Smooth muscle cell (in vitro differentiated cells): ENCODE results near the gene KCNH8. TPM values are rescaled to one million over a fixed set of nuclear protein-coding genes. Genes with fewer than 3 reads are reported as not detected.

Experiments
- DNase-seq: peaks from one replicate; lab custom pipeline; 2025; ENCODE audit not compliant: unreplicated experiment; lab: John Stamatoyannopoulos, UW
- H2AFZ ChIP-seq: fragments of 200-600 bp; sonication (generic); 2 replicates; pipeline ENCODE4 v1.6.0; 2016; ENCODE audit warnings: antibody characterized with exemption, low read depth, mild to moderate bottlenecking
- H3F3A ChIP-seq: fragments of 200-600 bp; sonication (generic); 2 replicates; pipeline ENCODE4 v1.6.0; 2017; ENCODE audit warnings: antibody characterized with exemption, low read depth
- H3K27ac ChIP-seq: fragments of 200-600 bp; sonication (generic); 2 replicates; pipeline ENCODE4 v1.5.1; 2016; ENCODE audit warnings: low read depth, mild to moderate bottlenecking
- H3K27me3 ChIP-seq: fragments of 200-600 bp; sonication (generic); 2 replicates; pipeline ENCODE4 v1.6.1; 2016; ENCODE audit warnings: low read depth, mild to moderate bottlenecking
- H3K36me3 ChIP-seq: fragments of 200-600 bp; sonication (generic); 2 replicates; pipeline ENCODE4 v1.5.1; 2016; ENCODE audit warnings: low read depth
- H3K4me1 ChIP-seq: fragments of 200-600 bp; sonication (generic); 2 replicates; pipeline ENCODE4 v1.5.1; 2016; ENCODE audit warnings: low read depth
- H3K4me2 ChIP-seq: fragments of 200-600 bp; sonication (generic); 2 replicates; pipeline ENCODE4 v1.6.0; 2016; ENCODE audit warnings: mild to moderate bottlenecking
- H3K4me3 ChIP-seq: fragments of 200-600 bp; sonication (generic); 2 replicates; pipeline ENCODE4 v1.5.1; 2016; ENCODE audit warnings: mild to moderate bottlenecking
- H3K79me2 ChIP-seq: fragments of 200-600 bp; sonication (generic); 2 replicates; pipeline ENCODE4 v1.6.0; 2016; ENCODE audit warnings: low read depth, mild to moderate bottlenecking
- H3K9ac ChIP-seq: fragments of 200-600 bp; sonication (generic); 2 replicates; pipeline ENCODE4 v1.6.0; 2016; ENCODE audit warnings: low read depth
- H3K9me3 ChIP-seq: fragments of 200-600 bp; sonication (generic); replicated peaks from 2 replicates; pipeline ENCODE4 v1.5.1; 2016; ENCODE audit warnings: low read depth
- H4K20me1 ChIP-seq: fragments of 200-600 bp; sonication (generic); 2 replicates; pipeline ENCODE4 v1.6.0; 2016; ENCODE audit warnings: low read depth
- CTCF ChIP-seq: fragments of 200-600 bp; sonication (generic); IDR thresholded peaks from 2 replicates; pipeline ENCODE4 v1.5.1; 2017; ENCODE audit warnings: borderline replicate concordance, mild to moderate bottlenecking, antibody characterized with exemption; ENCODE audit not compliant: insufficient read depth, poor library complexity, severe bottlenecking
- WGBS: methylation state at CpG from one replicate; pipeline ENCODE4 v1.1.7; 2016; ENCODE audit warnings: low lambda C conversion rate; 5-methylcytosine and 5-hydroxymethylcytosine counted together
- polyA plus RNA-seq: library from polyadenylated mRNA; unstranded; fragments of >200 nt; fragmentation: Nextera tagmentation; extraction: Ambion mirVana; gene quantifications from 2 replicates; pipeline ENCODE4 v1.2.1, GENCODE V29; 2016
- total RNA-seq: library from RNA; depleted of rRNA; stranded (reverse); fragments of >200 nt; gene quantifications from 2 replicates; pipeline ENCODE4 v1.2.3, GENCODE V29; 2014

The KCNH8 gene
- total and polyA plus RNA-seq, 2 experiments from 2014 or later = 0.05 to 2.9 TPM

GRCh38 chr3:19467761-19468160 lies 319.5 kb downstream of the KCNH8 start:
- H3K27ac ChIP-seq = no peak overlapping the region
- H3F3A ChIP-seq = no peaks in the 10 kb centered on the region
- H3K9me3 ChIP-seq = no peaks in the 10 kb centered on the region
- H3K4me2 ChIP-seq = no peak overlapping the region
- no peak overlapping the region for H3K4me3 ChIP-seq
- H3K79me2 ChIP-seq = no peaks in the 10 kb centered on the region
- H3K36me3 ChIP-seq = no peaks in the 10 kb centered on the region
- no peaks in the 10 kb centered on the region for H3K4me1 ChIP-seq
- no peaks in the 10 kb centered on the region for H3K27me3 ChIP-seq
- H2AFZ ChIP-seq = no peak overlapping the region
- H3K9ac ChIP-seq = no peak overlapping the region
- H4K20me1 ChIP-seq = no peaks in the 10 kb centered on the region
- TF ChIP-seq CTCF = no peak
- no peak for DNase-seq

GRCh38 chr3:19471138-19471537 lies 322.8 kb downstream of the KCNH8 start:
- H3K27ac ChIP-seq = no peak overlapping the region
- H3F3A ChIP-seq = no peaks in the 10 kb centered on the region
- H3K4me2 ChIP-seq = no peak overlapping the region
- WGBS = 91% methylated on average over 4 of the region's 4 CpGs
- H4K20me1 ChIP-seq = no peaks in the 10 kb centered on the region
- no peak overlapping the region for H3K4me3 ChIP-seq
- DNase-seq = no peak
- TF ChIP-seq CTCF = no peak
- no peaks in the 10 kb centered on the region for H3K36me3 ChIP-seq
- H3K4me1 ChIP-seq = peaks cover 25% of the 10 kb centered on the region
- H3K9ac ChIP-seq = no peak overlapping the region
- H3K27me3 ChIP-seq = no peaks in the 10 kb centered on the region
- H3K9me3 ChIP-seq = no peaks in the 10 kb centered on the region
- H3K79me2 ChIP-seq = no peaks in the 10 kb centered on the region
- H2AFZ ChIP-seq = no peak overlapping the region

GRCh38 chr3:19473971-19474580 lies 325.8 kb downstream of the KCNH8 start:
- no peaks in the 10 kb centered on the region for H3K27me3 ChIP-seq
- no peak overlapping the region for H3K27ac ChIP-seq
- H3K4me1 ChIP-seq = peaks cover 31% of the 10 kb centered on the region
- no peak for DNase-seq
- H3K4me2 ChIP-seq = no peak overlapping the region
- no peaks in the 10 kb centered on the region for H3K36me3 ChIP-seq
- no peaks in the 10 kb centered on the region for H4K20me1 ChIP-seq
- WGBS = 79% methylated on average over 3 of the region's 3 CpGs
- H2AFZ ChIP-seq = no peak overlapping the region
- H3K9me3 ChIP-seq = no peaks in the 10 kb centered on the region
- H3K4me3 ChIP-seq = no peak overlapping the region
- no peaks in the 10 kb centered on the region for H3F3A ChIP-seq
- no peak for TF ChIP-seq CTCF
- H3K79me2 ChIP-seq = no peaks in the 10 kb centered on the region
- H3K9ac ChIP-seq = no peak overlapping the region

GRCh38 chr3:19476281-19476680 lies 328.0 kb downstream of the KCNH8 start:
- Histone ChIP-seq H3K27me3 (no peaks in the 10 kb centered on the region), H3K79me2 (no peaks in the 10 kb centered on the region), H3K4me3 (no peak overlapping the region), H3K36me3 (no peaks in the 10 kb centered on the region), H3K27ac (no peak overlapping the region), H3F3A (no peaks in the 10 kb centered on the region), H2AFZ (no peak overlapping the region), H3K4me2 (no peak overlapping the region), H3K4me1 (peaks cover 31% of the 10 kb centered on the region), H4K20me1 (no peaks in the 10 kb centered on the region), H3K9ac (no peak overlapping the region), H3K9me3 (no peaks in the 10 kb centered on the region)
- TF ChIP-seq CTCF = no peak
- 90% methylated on average over 7 of the region's 7 CpGs for WGBS
- DNase-seq = no peak
